Left renal pelvis (tissue), 4 donors: ENCODE results near the gene PBRM1. TPM values are rescaled to one million over a fixed set of nuclear protein-coding genes. Genes with fewer than 3 reads are reported as not detected.

Experiments used
- DNase-seq, 4 donors: peaks; one replicate each; pipeline ENCODE4 v3.0.0-alpha.2; 2013; ENCODE audit warnings: low read depth in 4 of 4, low spot score in 3 of 4
- polyA plus RNA-seq, 4 donors: library from polyadenylated mRNA; unstranded; fragments of 120-200 nt; gene quantifications; one replicate each; pipeline ENCODE4 v1.2.1, GENCODE V29; 2013; ENCODE audit not compliant: insufficient read length in 4 of 4

Gene PBRM1
- polyA plus RNA-seq, 4 donors = 57.9 to 66.9 (median 61.1) TPM

- no peak for DNase-seq
These were observed 167.7 kb downstream of the PBRM1 start for GRCh38 chr3:52517796-52518722.

- no peak for DNase-seq
These were observed 169.1 kb downstream of the PBRM1 start for GRCh38 chr3:52516509-52517195.

- DNase-seq = no peak
These were observed 170.5 kb downstream of the PBRM1 start for GRCh38 chr3:52515192-52515591.

GRCh38 chr3:52514576-52514975 lies 171.1 kb downstream of the PBRM1 start:
- DNase-seq = no peak

- DNase-seq = no peak
These were observed 172.4 kb downstream of the PBRM1 start for GRCh38 chr3:52513281-52513680.

- DNase-seq = no peak
These were observed 173.0 kb downstream of the PBRM1 start for GRCh38 chr3:52512727-52513126.

GRCh38 chr3:52512105-52512504 lies 173.6 kb downstream of the PBRM1 start:
- DNase-seq = no peak

- DNase-seq = no peak
These were observed 174.2 kb downstream of the PBRM1 start for GRCh38 chr3:52511509-52511908.

GRCh38 chr3:52509753-52510328 lies 175.9 kb downstream of the PBRM1 start:
- DNase-seq = no peak

GRCh38 chr3:52507359-52507758 lies 178.4 kb downstream of the PBRM1 start:
- no peak for DNase-seq

- DNase-seq = no peak
These were observed 179.3 kb downstream of the PBRM1 start for GRCh38 chr3:52506266-52506966.

GRCh38 chr3:52504977-52505376 lies 180.7 kb downstream of the PBRM1 start:
- no peak for DNase-seq

- DNase-seq = no peak
These were observed 181.8 kb downstream of the PBRM1 start for GRCh38 chr3:52503788-52504424.

GRCh38 chr3:52502808-52503350 lies 182.8 kb downstream of the PBRM1 start:
- no peak for DNase-seq

GRCh38 chr3:52502001-52502400 lies 183.7 kb downstream of the PBRM1 start:
- DNase-seq = no peak

- DNase-seq = no peak
These were observed 184.7 kb downstream of the PBRM1 start for GRCh38 chr3:52501046-52501445.

GRCh38 chr3:52498137-52499054 lies 187.3 kb downstream of the PBRM1 start:
- no peak for DNase-seq

GRCh38 chr3:52495777-52496602 lies 189.7 kb downstream of the PBRM1 start:
- no peak for DNase-seq
